SK-N-SH (cell line): ENCODE results near the gene WWC1. TPM values are rescaled to one million over a fixed set of nuclear protein-coding genes. Genes with fewer than 3 reads are reported as not detected.
A peak's percentile ranks its signal among the peaks of the same experiment; 100 is the strongest.

Experiments
- CTCF ChIA-PET: fragments of 300-600, 350-600 bp; formaldehyde crosslinking; extraction: SDS; loops from one replicate; lab custom pipeline; 2021; lab: Yijun Ruan, JAX
- POLR2A ChIA-PET: fragments of 350-600 bp; sonication (Branson Sonifier 250); formaldehyde crosslinking; extraction: SDS; loops from one replicate; lab custom pipeline; 2020; ENCODE audit warnings: antibody characterized with exemption, inconsistent platforms; lab: Yijun Ruan, JAX
- DNase-seq: peaks from one replicate; pipeline ENCODE4 v3.0.0; 2012
- H2AFZ ChIP-seq: fragments of 200-600 bp; sonication (generic); 2 replicates; pipeline ENCODE4 v1.8.1; 2016; ENCODE audit warnings: antibody characterized with exemption, mild to moderate bottlenecking, low read depth
- H3F3A ChIP-seq: fragments of 200-600 bp; sonication (generic); replicated peaks from 2 replicates; pipeline ENCODE3; 2016; ENCODE audit warnings: antibody characterized with exemption, mild to moderate bottlenecking; ENCODE audit not compliant: insufficient read depth
- H3K27ac ChIP-seq, 2 experiments: fragments of 200-500 bp in 1 of 2; fragments of 200-600 bp in 1 of 2; sonication (Bioruptor generic) in 1 of 2; sonication (generic), shearing (Covaris generic) in 1 of 2; 2 replicates each; pipeline versions ENCODE4 v1.5.1 to v1.6.1; 2014 to 2016; ENCODE audit warnings: low read depth in 2 of 2, inconsistent platforms in 1 of 2, low read length in 1 of 2, mild to moderate bottlenecking in 1 of 2, mixed read lengths in 1 of 2
- H3K27me3 ChIP-seq: fragments of 200-600 bp; sonication (generic), shearing (Covaris generic); 2 replicates; pipeline ENCODE4 v1.6.1; 2016; ENCODE audit warnings: mixed run types; ENCODE audit not compliant: insufficient read depth
- H3K36me3 ChIP-seq, 2 experiments: fragments of 200-500 bp in 1 of 2; fragments of 200-600 bp in 1 of 2; sonication (Bioruptor generic) in 1 of 2; sonication (generic) in 1 of 2; replicated peaks in 1 of 2; 2 replicates each; pipeline versions ENCODE3 to v1.5.1; 2014 to 2016; ENCODE audit warnings: low read length in 1 of 2, mild to moderate bottlenecking in 1 of 2; ENCODE audit not compliant: insufficient read depth in 2 of 2, control insufficient read depth in 1 of 2
- H3K4me1 ChIP-seq, 2 experiments: fragments of 200-500 bp in 1 of 2; fragments of 200-600 bp in 1 of 2; sonication (Bioruptor generic) in 1 of 2; sonication (generic), shearing (Covaris generic) in 1 of 2; 2 replicates each; pipeline versions ENCODE4 v1.5.1 to v1.6.1; 2014 to 2016; ENCODE audit warnings: low read depth in 1 of 2, low read length in 1 of 2, mixed run types in 1 of 2; ENCODE audit not compliant: insufficient read depth in 2 of 2, control insufficient read depth in 1 of 2
- H3K4me2 ChIP-seq: fragments of 200-600 bp; sonication (generic), shearing (Covaris generic); 2 replicates; pipeline ENCODE4 v1.6.1; 2017; ENCODE audit warnings: mixed run types
- H3K4me3 ChIP-seq, 2 experiments: fragments of 200-500 bp in 1 of 2; fragments of 200-600 bp in 1 of 2; sonication (Bioruptor generic) in 1 of 2; sonication (generic), shearing (Covaris generic) in 1 of 2; 2 replicates each; pipeline versions ENCODE4 v1.5.1 to v1.8.1; 2014 to 2016; ENCODE audit warnings: low read depth in 2 of 2, inconsistent platforms in 1 of 2, low read length in 1 of 2, mild to moderate bottlenecking in 1 of 2, mixed read lengths in 1 of 2, moderate library complexity in 1 of 2
- H3K79me2 ChIP-seq: fragments of 200-600 bp; sonication (generic); 2 replicates; pipeline ENCODE4 v1.8.1; 2017; ENCODE audit warnings: mild to moderate bottlenecking; ENCODE audit not compliant: insufficient read depth
- H3K9ac ChIP-seq: fragments of 200-600 bp; sonication (generic); 2 replicates; pipeline ENCODE4 v1.6.1; 2017; ENCODE audit warnings: mixed run types
- H3K9me2 ChIP-seq: fragments of 200-600 bp; sonication (generic); 2 replicates; pipeline ENCODE4 v1.6.1; 2017; ENCODE audit warnings: mixed run types
- H3K9me3 ChIP-seq: fragments of 200-600 bp; sonication (generic); 2 replicates; pipeline ENCODE4 v1.6.1; 2017; ENCODE audit warnings: mixed run types, mild to moderate bottlenecking, moderate library complexity
- H4K20me1 ChIP-seq: fragments of 200-600 bp; sonication (generic); 2 replicates; pipeline ENCODE4 v1.6.1; 2017; ENCODE audit warnings: mild to moderate bottlenecking, mixed run types; ENCODE audit not compliant: insufficient read depth
- EP300 ChIP-seq, 2 experiments: IDR thresholded peaks; 2 replicates each; pipeline versions ENCODE4 v1.4.0 to v1.6.1; 2012; ENCODE audit warnings: borderline replicate concordance in 1 of 2, low read depth in 1 of 2, low read length in 1 of 2
- EZH2phosphoT487 ChIP-seq: fragments of 200-600 bp; sonication (generic); IDR thresholded peaks from 2 replicates; pipeline ENCODE4 v1.6.1; 2017; ENCODE audit warnings: low read depth, mixed run types, mild to moderate bottlenecking, antibody characterized with exemption, moderate library complexity, borderline replicate concordance
- FOSL2 ChIP-seq: IDR thresholded peaks from 2 replicates; pipeline ENCODE4 v1.4.0; 2012; ENCODE audit warnings: low read depth, mild to moderate bottlenecking, moderate library complexity, borderline replicate concordance
- FOXJ3 ChIP-seq: sonication (generic); formaldehyde crosslinking; IDR thresholded peaks from 2 replicates; pipeline ENCODE4 v1.5.1; 2020; ENCODE audit warnings: mild to moderate bottlenecking, missing genetic modification reagents
- FOXM1 ChIP-seq: IDR thresholded peaks from 2 replicates; pipeline ENCODE4 v1.4.0; 2012; ENCODE audit warnings: low read depth, mild to moderate bottlenecking
- IRF3 ChIP-seq: fragments of 150-350 bp; IDR thresholded peaks from 2 replicates; pipeline ENCODE4 v1.6.1; 2016; ENCODE audit warnings: mild to moderate bottlenecking, low read depth, low read length
- MAX ChIP-seq: IDR thresholded peaks from 2 replicates; pipeline ENCODE4 v1.4.0; 2012; ENCODE audit warnings: low read depth
- MEF2A ChIP-seq: IDR thresholded peaks from 2 replicates; pipeline ENCODE4 v1.4.0; 2012; ENCODE audit warnings: low read depth, borderline replicate concordance
- MXI1 ChIP-seq: IDR thresholded peaks from 2 replicates; pipeline ENCODE4 v1.6.1; 2012; ENCODE audit warnings: mild to moderate bottlenecking, low read depth, low read length, improper control_type of control experiment
- PBX3 ChIP-seq: IDR thresholded peaks from 2 replicates; pipeline ENCODE4; 2012
- RAD21 ChIP-seq: IDR thresholded peaks from 2 replicates; pipeline ENCODE4 v1.6.1; 2012; ENCODE audit warnings: mild to moderate bottlenecking, low read length
- RFX5 ChIP-seq: IDR thresholded peaks from 2 replicates; pipeline ENCODE4 v1.6.1; 2012; ENCODE audit warnings: mild to moderate bottlenecking, improper control_type of control experiment, low read length
- RXRA ChIP-seq: IDR thresholded peaks from 2 replicates; pipeline ENCODE4 v1.4.0; 2012; ENCODE audit warnings: low read depth, mild to moderate bottlenecking, borderline replicate concordance
- SIN3A ChIP-seq: IDR thresholded peaks from 2 replicates; pipeline ENCODE4 v1.6.1; 2012; ENCODE audit warnings: low read depth, mild to moderate bottlenecking, low read length, moderate library complexity, borderline replicate concordance
- TCF12 ChIP-seq: IDR thresholded peaks from 2 replicates; pipeline ENCODE4 v1.4.0; 2012
- TEAD4 ChIP-seq: IDR thresholded peaks from 2 replicates; pipeline ENCODE4 v1.4.0; 2012; ENCODE audit warnings: mild to moderate bottlenecking, borderline replicate concordance; ENCODE audit not compliant: insufficient read depth
- USF2 ChIP-seq: fragments of 150-350 bp; IDR thresholded peaks from 2 replicates; pipeline ENCODE4 v1.6.1; 2017; ENCODE audit warnings: antibody characterized with exemption, low read length, low read depth, borderline replicate concordance
- WGBS: methylation state at CpG from one replicate; pipeline ENCODE4 v1.1.6; 2017; ENCODE audit warnings: low lambda C conversion rate; 5-methylcytosine and 5-hydroxymethylcytosine counted together
- polyA plus RNA-seq, 3 experiments: library from polyadenylated mRNA; depleted of rRNA; stranded (reverse); fragments of >200 nt; gene quantifications; 2 replicates each; pipeline ENCODE4 v1.2.3, GENCODE V29; 2012
- TF ChIP-seq, protein P1 (sequence below): IDR thresholded peaks from 2 replicates; pipeline ENCODE4 v1.4.0; 2012; ENCODE audit warnings: low read depth, borderline replicate concordance
- TF ChIP-seq, protein P2 (sequence below): IDR thresholded peaks from 2 replicates; pipeline ENCODE4 v1.4.0; 2012; ENCODE audit warnings: low read depth, borderline replicate concordance

The WWC1 gene
- polyA plus RNA-seq, 1 of the 3 experiments (the other 2 are of a cell fraction), result 16.9 TPM

GRCh38 chr5:168415971-168416370 is 124.5 kb downstream of the WWC1 start:
- H3K27ac ChIP-seq, result no peak overlapping the region
- no peaks in the 10 kb centered on the region for H3K79me2 ChIP-seq
- peaks cover 4% of the 10 kb centered on the region for H3F3A ChIP-seq
- TF ChIP-seq TEAD4 (no peak), TCF12 (no peak), EP300 (IDR thresholded peaks at IDR 0.05; ENCODE audit: borderline replicate concordance in 1 of 2, low read depth in 1 of 2, low read length in 1 of 2) (no peak)
- H3K9ac ChIP-seq, result no peak overlapping the region
- H3K9me2 ChIP-seq, result no peaks in the 10 kb centered on the region
- no peak overlapping the region for H3K4me2 ChIP-seq
- CTCF ChIA-PET, result no interaction called here
- WGBS, result 81% methylated on average over 6 of the region's 6 CpGs
- no peaks in the 10 kb centered on the region for H3K27me3 ChIP-seq
- no peaks in the 10 kb centered on the region for H3K9me3 ChIP-seq
- peaks cover 2 to 19% of the 10 kb centered on the region in 2 experiments for H3K36me3 ChIP-seq
- H2AFZ ChIP-seq, result no peak overlapping the region
- peaks cover 0 to 3% of the 10 kb centered on the region in 2 experiments; a peak in 1 of 4 replicates for H3K4me1 ChIP-seq
- DNase-seq, result no peak
- POLR2A ChIA-PET, result no interaction called here
- no peaks in the 10 kb centered on the region for H4K20me1 ChIP-seq
- H3K4me3 ChIP-seq, result no peak overlapping the region

DNA sequence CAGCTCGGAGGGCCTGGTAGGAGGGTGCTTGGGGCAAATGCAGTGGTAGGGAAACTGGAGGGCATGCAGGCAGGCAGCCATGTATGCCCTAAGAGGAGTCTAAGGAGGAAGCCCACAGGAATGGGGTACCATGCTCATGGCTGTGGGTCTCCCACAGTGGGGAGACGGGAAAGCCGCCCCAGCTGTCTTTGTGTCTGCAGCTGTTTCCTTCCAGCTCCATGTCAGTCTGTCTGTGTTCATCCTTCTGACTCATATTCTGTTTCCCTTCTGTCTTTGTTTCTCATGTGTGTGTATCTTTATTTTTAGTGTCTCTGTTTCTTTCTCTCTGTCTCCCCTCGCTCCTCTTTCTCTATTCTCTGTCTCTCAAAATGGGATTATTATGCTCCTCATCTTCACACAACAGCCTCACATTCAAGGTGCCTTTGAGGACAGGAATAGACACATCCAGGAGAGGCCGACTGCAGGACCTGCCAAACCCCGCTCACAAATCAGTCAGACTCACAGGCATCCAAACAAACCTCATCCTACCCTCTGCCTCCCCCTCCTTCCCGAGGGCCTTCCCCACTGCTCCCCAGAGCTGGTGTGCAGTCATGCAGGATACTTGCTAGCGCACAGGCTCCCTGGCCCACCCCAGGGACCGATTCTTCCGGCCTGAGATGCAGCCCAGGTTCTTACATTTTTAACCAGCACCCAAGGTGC is 126.4 kb downstream of the WWC1 start:
- POLR2A ChIA-PET, result no interaction called here
- H3K27ac ChIP-seq, result peak overlapping the region in 1 of 2 experiments; percentile 36; a peak in 1 of 4 replicates
- no peaks in the 10 kb centered on the region for H3K79me2 ChIP-seq
- H3K27me3 ChIP-seq, result no peaks in the 10 kb centered on the region
- DNase-seq, result no peak
- H3K36me3 ChIP-seq, result peaks cover 2 to 18% of the 10 kb centered on the region in 2 experiments
- no peak overlapping the region for H2AFZ ChIP-seq
- no peak overlapping the region for H3K4me2 ChIP-seq
- H3K4me3 ChIP-seq, result no peak overlapping the region
- H4K20me1 ChIP-seq, result no peaks in the 10 kb centered on the region
- CTCF ChIA-PET, result interaction anchor here (1.0 to 1.6 kb wide), 3 partner anchors 10 to 148 kb away, joined by 3 to 6 read pairs (median 4); no protein-coding TSS in a partner anchor
- H3K9me2 ChIP-seq, result no peaks in the 10 kb centered on the region
- H3K9me3 ChIP-seq, result no peaks in the 10 kb centered on the region
- TF ChIP-seq RFX5, result no peak
- TF ChIP-seq EZH2phosphoT487, result no peak
- TF ChIP-seq, protein P1, sequence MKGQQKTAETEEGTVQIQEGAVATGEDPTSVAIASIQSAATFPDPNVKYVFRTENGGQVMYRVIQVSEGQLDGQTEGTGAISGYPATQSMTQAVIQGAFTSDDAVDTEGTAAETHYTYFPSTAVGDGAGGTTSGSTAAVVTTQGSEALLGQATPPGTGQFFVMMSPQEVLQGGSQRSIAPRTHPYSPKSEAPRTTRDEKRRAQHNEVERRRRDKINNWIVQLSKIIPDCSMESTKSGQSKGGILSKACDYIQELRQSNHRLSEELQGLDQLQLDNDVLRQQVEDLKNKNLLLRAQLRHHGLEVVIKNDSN, result no peak
- no peak for TF ChIP-seq USF2
- TF ChIP-seq MAX, result no peak
- TF ChIP-seq SIN3A, result no peak
- no peak for TF ChIP-seq IRF3
- TF ChIP-seq FOXM1, result no peak
- no peak for TF ChIP-seq MEF2A
- no peak for TF ChIP-seq RAD21
- TF ChIP-seq MXI1, result no peak
- no peak for TF ChIP-seq PBX3
- TF ChIP-seq, protein P2, sequence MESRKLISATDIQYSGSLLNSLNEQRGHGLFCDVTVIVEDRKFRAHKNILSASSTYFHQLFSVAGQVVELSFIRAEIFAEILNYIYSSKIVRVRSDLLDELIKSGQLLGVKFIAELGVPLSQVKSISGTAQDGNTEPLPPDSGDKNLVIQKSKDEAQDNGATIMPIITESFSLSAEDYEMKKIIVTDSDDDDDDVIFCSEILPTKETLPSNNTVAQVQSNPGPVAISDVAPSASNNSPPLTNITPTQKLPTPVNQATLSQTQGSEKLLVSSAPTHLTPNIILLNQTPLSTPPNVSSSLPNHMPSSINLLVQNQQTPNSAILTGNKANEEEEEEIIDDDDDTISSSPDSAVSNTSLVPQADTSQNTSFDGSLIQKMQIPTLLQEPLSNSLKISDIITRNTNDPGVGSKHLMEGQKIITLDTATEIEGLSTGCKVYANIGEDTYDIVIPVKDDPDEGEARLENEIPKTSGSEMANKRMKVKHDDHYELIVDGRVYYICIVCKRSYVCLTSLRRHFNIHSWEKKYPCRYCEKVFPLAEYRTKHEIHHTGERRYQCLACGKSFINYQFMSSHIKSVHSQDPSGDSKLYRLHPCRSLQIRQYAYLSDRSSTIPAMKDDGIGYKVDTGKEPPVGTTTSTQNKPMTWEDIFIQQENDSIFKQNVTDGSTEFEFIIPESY, result no peak
- TF ChIP-seq RXRA, result no peak
- TF ChIP-seq TCF12, result no peak
- no peak for TF ChIP-seq FOXJ3 (CRISPR knock-in tag)
- no peak for TF ChIP-seq FOSL2
- TF ChIP-seq TEAD4, result no peak
- TF ChIP-seq, all 33 proteins: peak for 0
- Histone ChIP-seq H3F3A (no peaks in the 10 kb centered on the region), H3K9ac (no peak overlapping the region), H3K4me1 (no peaks in the 10 kb centered on the region)
- 82% methylated on average over 9 of the region's 10 CpGs for WGBS
